Posterior vena cava (tissue), 2 donors: ENCODE data around the gene CABLES2. TPM values are rescaled to one million over a fixed set of nuclear protein-coding genes. Genes with fewer than 3 reads are reported as not detected.

Experiments
- DNase-seq: peaks from one replicate; pipeline ENCODE4 v3.0.0-alpha.2; 2020; ENCODE audit warnings: low spot score
- intact Hi-C, 2 donors: fragments of 100-400 bp; cut with DNase I; formaldehyde crosslinking; loops; one replicate each; pipeline versions ENCODE4 v1.14.1 to v1.14.2; 2022 to 2023
- total RNA-seq, 2 donors: library from RNA; stranded (reverse); fragmentation: NEBNext Ultra II Directional; extraction: Animal tissue kit (Norgen Biotek cat#: 25700); gene quantifications; one replicate each; pipeline ENCODE4 v1.2.1, GENCODE V29; 2021
- donor health status: DM: yes; HTN: yes; CAD: no.
- donor health status: DM: yes; HTN: yes; CAD: no.

CABLES2 gene
- total RNA-seq, 2 donors from 2014 or later, result 3.4 to 3.8 TPM

- no peak for DNase-seq
These were observed 14.6 kb upstream of the CABLES2 start for GRCh38 chr20:62421716-62421990.

GRCh38 chr20:62420846-62421715, 14.0 kb upstream of the CABLES2 start:
- intact Hi-C loops, result no loop called here
- DNase-seq, result no peak

More at GRCh38 chr20:62421716-62421990, 14.6 kb upstream of the CABLES2 start:
- intact Hi-C loops, result no loop called here

GRCh38 chr20:62419759-62420158, 12.7 kb upstream of the CABLES2 start:
- no peak for DNase-seq
- intact Hi-C loops, result loop anchor here (1.0 to 10.0 kb wide), 2 partner anchors 127 to 195 kb away; no protein-coding TSS in a partner anchor

GRCh38 chr20:62418709-62419487, 11.8 kb upstream of the CABLES2 start:
- DNase-seq, result no peak
- intact Hi-C loops, result loop anchor here (1.0 to 10.0 kb wide), 2 partner anchors 127 to 196 kb away; no protein-coding TSS in a partner anchor

GRCh38 chr20:62417981-62418708, 11.1 kb upstream of the CABLES2 start:
- intact Hi-C loops, result loop anchor here in 1 of 2 donors (10.0 kb wide), 1 partner anchor 197 kb away; no protein-coding TSS in a partner anchor
- no peak for DNase-seq

GRCh38 chr20:62416651-62417637, 9.9 kb upstream of the CABLES2 start:
- no peak for DNase-seq
- intact Hi-C loops, result loop anchor here in 1 of 2 donors (10.0 kb wide), 1 partner anchor 198 kb away; no protein-coding TSS in a partner anchor

- no peak for DNase-seq
- intact Hi-C loops, result loop anchor here in 1 of 2 donors (10.0 kb wide), 1 partner anchor 199 kb away; no protein-coding TSS in a partner anchor
These were observed 8.4 kb upstream of the CABLES2 start for GRCh38 chr20:62415354-62416111.

GRCh38 chr20:62413896-62414481, 6.9 kb upstream of the CABLES2 start:
- intact Hi-C loops, result loop anchor here in 1 of 2 donors (10.0 kb wide), 1 partner anchor 201 kb away; no protein-coding TSS in a partner anchor
- DNase-seq, result no peak

GRCh38 chr20:62413025-62413570, 6.0 kb upstream of the CABLES2 start:
- DNase-seq, result no peak
- intact Hi-C loops, result loop anchor here in 1 of 2 donors (10.0 kb wide), 1 partner anchor 202 kb away; no protein-coding TSS in a partner anchor

GRCh38 chr20:62412194-62413024, 5.3 kb upstream of the CABLES2 start:
- intact Hi-C loops, result loop anchor here in 1 of 2 donors (10.0 kb wide), 1 partner anchor 202 kb away; no protein-coding TSS in a partner anchor
- no peak for DNase-seq

GRCh38 chr20:62411479-62412193, 4.6 kb upstream of the CABLES2 start:
- DNase-seq, result no peak
- intact Hi-C loops, result loop anchor here in 1 of 2 donors (10.0 kb wide), 1 partner anchor 203 kb away; no protein-coding TSS in a partner anchor

- DNase-seq, result no peak
- intact Hi-C loops, result loop anchor here in 1 of 2 donors (10.0 kb wide), 1 partner anchor 204 kb away; no protein-coding TSS in a partner anchor
These were observed 3.8 kb upstream of the CABLES2 start for GRCh38 chr20:62410746-62411478.

GRCh38 chr20:62409931-62410745, 3.1 kb upstream of the CABLES2 start:
- DNase-seq, result no peak
- intact Hi-C loops, result loop anchor here (5.0 to 10.0 kb wide), 3 partner anchors 205 to 1632 kb away; partner anchors contain the start of gene MRGBP (in 1 of the 2)
